Activated CD4-positive, alpha-beta T cell treated with anti-CD3 and anti-CD28 coated beads, Interleukin-2, Interleukin-4, amounts not matched to agents 100 ng/mL and 50 ng/mL, durations not matched to agents 16 hours and 8 hours (primary cell): ENCODE results near the gene MGAT1.
"Not testable (repeated sequence)": the region's sequence is repeated elsewhere in the genome, so short reads cannot be mapped to it uniquely, and the experiment has no call there.

Experiments
- DNase-seq: peaks from one replicate; pipeline ENCODE4 v3.0.0-alpha.2; 2020; ENCODE audit warnings: low spot score

Gene MGAT1

DNA sequence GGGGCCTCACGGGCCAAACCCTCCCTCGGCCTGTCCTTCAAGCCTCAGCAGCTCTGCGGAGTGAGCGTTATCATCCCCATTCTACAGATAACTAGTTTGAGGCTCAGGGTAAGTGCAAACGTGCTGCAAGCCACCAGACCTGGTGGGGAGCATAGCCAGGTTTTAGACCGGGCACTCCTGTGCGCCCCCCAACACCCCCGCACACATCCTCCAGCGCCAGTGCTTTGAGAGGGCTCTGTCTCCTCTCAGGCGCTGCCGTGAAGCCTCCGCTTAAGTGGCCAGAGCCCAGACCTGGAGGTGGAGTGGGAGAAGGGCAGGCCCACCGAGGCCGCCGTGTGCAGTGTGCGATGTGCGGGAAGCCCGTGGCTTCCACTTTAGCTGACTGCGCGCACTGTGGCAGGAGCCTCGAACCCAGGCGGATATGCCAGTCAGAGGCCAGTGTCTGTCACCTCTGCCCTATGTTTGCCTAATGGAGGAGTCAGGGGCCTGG, 1.6 kb upstream of the MGAT1 start:
- DNase-seq, result peak; percentile 50

DNA sequence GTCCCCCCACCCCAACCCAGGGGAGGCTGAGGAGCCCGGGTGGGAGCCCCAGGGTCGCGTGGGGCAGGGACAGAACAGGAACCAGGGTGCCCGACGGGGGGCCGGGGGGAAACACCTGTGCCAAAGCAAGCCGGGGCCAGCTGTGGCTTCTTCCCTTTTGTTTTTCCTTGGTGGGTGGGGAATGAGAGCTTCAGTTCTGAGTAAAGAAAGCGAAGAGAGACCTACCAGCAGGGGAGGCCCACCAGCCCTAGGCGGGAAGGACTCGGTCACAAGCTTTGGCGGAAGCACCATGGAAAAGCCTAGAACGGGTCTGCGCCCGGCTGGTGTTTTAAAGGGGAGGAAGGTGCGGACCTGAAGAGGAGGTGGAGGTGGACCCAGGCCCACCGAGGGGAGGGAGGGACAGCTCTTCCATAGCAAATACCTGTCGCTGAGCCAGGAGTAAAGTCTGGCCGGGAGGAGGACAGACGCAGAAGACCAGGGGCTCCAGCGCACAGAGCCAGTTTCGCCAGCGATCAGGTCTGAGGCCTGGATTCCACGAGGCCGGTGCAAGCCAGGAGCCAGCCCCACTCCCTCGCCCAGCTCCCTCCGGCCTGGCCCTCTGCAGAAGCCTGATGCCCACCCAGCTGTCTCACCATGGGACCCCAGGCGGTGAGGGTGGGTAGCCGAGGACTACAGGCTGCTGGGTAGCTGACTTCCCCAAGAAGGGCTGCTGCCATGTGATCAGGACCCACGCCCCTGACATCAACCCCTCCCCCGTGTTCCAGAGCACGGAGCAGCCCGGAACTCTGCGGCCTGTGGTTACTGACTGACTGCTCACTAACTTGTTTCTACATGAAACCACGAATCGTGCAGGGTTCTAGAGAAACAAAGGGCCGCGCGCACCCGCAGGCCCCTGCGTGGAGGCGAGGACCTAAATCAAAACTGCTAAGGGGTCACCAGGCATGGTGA, 849 bp upstream of the MGAT1 start:
- peak; percentile 94 for DNase-seq

DNA sequence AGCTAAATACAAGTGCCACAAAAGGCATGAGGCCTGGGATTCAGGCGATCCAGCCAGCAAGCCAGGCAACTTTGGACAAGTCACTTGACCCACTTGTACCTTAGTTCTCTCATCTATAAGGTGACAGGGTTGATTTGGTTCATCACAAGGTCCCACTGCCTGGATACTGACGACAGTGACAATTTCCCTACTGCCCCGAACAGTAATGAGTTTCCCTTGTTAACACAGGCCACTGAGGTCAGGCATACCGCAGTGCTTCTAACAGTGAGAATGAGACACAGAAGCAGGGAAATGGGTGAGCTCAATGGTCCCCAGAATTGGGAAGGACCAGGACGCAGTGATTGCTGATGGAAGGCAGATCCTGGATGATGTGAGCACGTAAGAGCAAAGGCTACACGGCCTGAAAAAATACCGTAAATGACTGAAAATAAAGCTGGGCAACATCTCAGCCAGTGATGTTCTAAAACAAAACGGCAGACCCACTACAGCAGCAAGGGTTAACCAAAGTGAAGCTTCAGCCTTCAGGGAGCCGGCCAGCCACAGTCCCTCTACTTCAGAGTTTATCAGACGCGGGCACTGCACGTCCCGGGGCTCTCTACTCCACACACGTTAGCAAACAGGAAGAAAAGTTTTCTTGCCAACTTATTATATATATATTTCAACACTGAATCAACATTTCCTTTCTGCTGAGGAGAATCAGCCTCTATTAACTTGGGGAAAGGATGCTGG, 846 bp downstream of the MGAT1 start:
- DNase-seq, result no peak

DNA sequence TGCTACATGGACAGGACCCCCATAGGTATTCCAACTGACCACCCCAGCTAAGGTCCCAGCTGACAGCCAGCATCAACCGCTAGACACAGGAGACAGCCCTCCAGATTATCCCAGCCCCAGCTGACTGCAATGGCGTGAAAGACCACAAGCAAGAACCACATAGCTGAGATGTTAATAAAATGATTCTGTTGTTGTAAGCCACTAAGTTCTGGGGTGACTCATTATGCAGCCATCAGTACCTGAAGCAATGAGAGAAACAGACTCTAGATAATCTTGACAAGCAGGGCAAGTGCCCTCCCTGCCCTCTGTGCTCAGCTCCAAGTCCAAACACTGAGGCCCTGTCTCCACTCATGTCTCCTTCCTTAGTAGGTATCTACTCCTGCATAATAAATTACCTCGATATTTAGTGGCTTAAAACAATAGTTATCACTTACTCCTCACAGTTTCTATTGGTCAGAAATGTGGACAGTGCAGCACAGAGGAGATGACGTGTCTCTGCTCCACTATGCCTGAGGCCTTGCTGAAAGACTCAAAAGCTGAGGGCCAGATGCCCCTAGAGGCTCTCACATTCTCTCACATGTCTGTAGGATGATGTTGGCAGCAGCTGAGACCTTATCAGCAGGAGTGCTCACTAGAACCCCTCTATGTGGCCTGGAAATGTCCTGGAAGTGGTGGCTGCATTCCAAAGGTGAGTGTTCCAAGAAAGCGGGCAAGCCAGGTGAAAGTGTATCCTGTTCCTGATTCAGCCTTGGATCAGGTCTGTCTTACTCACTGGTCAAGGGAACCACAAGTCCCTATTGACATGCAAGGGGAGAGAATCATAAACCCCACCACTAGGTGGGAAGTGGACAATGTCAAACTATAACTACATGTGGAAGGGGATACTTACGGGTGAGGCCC, 2.5 kb downstream of the MGAT1 start:
- peak; percentile 38 for DNase-seq

DNA sequence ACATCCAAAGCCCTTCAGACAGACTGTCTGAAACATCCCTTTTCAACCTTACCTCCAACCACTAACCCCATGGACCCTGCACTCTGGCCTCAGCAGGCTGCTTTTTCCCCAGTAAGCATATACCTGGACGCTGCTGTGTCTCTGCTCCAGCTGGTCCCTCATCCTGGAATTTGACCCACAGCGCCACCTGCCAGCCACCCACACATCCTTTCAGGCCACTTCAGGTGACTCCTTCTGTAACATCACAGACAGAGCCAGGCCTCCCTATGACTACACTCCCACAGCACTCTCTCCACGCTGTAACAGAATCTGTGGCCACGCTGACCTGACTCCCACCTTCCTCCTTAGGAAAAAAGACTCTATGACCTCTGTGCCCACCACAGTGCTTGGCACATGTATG, 3.4 kb downstream of the MGAT1 start:
- DNase-seq, result no peak

DNA sequence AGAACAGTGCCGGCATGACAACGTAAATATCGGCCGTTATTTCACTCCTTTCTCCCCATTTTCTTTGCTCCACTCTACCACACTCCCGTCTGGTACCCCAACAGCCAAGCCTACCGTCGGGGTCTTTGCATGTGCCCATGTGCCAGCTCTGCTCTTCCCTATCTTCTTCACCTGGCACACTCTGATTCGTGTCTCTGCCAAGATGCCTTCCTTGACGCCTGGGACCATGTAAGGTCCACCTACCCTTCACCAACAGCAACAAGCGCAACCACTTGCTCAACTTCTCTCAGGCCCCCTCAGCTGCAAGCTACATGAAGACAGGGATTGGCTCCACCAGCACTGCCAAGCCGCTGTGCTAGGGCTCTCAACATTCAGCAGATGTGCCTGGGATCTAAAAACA, 4.4 kb downstream of the MGAT1 start:
- DNase-seq, result no peak

DNA sequence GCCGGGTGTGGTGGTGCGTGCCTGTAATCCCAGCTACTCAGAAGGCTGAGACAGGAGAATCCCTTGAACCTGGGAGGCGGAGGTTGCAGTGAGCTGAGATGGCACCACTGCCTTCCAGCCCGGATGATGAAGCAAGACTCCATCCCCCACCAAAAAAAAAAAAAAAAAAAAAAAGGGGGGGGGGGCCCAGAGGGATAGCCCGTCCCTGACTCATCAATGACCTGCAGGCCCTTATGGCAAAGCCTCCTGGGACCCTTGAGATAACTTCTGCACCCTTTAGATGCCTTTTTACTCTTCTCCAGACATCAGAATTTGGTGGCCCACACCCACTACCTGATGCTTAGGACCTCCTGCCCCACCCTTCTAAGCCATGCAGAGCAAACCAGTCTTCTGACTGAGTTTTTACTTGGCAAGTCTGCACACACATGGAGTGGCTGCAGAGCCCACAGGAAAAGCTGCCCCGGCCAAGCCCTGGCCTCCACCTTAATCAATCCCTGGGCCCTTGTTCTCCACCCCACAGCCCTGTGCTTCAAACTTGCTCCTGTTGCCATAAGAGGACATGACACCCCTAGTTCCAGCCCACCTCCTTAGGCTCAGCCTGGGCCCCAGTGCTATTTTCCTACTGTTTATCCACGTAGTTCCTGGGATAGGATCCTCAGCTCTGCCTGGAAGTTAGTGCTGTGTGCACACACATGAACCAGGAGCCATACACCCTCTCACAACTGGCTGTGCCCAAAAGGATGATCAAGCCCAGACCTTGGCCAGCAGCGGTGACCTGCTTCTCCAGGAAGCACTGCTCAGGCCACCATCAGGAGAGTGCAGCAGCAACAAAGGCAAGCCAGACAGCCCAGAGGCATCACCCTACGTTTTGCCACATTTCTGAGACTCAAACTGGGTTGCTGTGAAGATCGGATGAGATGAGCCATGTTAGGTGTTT, 5.1 kb downstream of the MGAT1 start:
- DNase-seq, result no peak

DNA sequence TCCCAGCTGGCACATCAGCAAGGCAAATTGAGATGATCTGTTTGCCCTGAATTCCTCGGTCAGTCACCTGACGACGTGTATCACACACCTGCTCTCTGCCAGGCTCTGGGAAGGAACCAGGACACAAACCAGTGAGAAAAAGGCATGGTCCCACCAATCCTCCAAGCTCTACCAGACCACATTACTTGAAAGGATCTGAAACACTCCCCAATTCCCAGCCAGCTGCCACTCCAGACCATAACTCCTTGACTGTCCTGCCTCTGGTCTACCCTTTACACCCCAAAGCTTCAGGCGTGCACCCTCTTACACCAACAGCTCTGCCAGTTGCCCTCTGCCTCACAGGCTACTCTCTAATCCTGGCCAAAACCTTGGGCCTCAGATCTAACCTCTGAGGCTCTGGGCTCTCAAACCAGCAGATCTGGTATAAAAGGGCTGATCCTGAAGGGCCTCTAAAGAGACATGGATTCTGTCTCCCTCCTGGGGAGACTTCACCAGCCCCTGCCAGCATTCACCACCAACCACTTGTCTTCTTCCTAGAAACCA, 6.8 kb downstream of the MGAT1 start:
- DNase-seq, result no peak

DNA sequence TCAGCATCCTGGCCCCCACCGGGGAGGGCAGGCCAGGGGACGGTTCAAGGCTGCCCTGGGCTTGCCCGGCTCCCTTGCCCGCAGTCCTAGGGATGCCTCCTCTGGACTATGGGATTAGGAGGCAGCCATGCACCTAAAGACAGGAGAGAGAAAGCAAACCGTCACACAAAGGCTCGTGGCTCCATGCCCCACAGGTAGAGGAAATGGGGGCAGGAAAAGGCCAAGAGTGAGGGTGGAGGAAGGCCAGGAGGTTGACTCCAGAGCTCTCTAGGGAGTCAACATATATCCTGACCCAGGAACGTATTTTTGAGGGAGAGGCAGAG, 9.7 kb downstream of the MGAT1 start:
- DNase-seq, result no peak

DNA sequence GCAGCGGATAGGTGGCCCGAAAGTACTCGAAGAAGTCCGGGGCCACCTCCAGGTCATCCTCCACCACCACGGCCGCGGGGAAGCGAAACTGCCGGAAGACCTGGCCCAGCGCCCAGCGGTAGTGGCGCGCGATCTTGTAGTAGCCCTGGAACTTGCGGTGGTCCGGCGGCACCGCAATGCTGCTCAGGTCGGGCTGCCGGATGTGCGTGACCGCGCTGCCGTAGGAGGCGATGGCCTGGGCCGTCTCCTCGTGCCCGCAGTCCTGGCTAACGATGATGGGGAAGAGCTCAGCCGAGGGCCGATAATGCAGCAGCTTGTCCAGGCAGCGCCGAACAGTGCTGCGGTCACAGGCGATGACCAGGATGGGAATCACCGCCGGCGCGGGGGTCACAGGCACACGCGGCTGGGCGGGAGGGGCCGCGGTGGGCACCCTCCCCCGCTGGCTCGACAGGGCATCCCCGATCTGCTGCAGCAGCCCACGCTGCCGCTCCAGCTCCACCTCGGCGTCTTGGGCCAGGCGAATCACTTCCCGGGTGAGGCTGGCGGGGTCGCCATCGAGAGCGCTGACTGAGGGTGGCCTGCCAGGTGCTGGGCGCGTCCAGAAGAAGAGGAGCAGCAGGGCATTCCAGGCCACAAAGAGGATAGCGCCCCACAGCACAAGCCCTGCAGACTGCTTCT, 10.2 kb downstream of the MGAT1 start:
- DNase-seq, result no peak

DNA sequence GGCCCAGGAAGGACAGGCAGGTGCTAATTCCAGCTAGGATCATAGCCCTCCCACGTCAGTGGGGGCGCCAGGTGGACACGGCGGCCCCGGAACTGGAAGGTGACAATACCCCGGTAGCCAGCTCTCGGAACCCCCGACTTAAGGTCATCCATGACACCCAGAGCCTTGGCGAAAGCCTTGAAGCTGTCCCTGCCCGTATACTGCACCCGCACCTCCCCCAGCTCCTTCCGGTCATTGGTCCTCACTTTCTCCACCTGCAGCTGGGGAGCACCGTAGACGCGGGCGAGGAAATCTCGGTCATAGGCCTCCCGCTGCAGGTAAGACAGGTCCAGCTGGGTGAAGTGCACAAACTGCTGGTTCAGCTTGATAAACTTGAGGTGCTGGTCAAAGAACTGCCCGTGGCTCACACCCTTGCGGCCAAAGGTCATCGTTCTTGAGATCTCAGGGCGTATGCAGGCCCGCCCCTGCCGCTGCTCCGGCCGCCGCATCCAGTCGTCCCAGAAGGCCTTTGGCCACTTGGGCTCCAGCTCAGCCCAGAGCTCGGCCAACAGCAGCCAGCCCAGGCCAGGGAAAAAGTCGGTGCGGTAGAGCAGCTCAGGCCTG, 10.9 kb downstream of the MGAT1 start:
- no peak for DNase-seq

DNA sequence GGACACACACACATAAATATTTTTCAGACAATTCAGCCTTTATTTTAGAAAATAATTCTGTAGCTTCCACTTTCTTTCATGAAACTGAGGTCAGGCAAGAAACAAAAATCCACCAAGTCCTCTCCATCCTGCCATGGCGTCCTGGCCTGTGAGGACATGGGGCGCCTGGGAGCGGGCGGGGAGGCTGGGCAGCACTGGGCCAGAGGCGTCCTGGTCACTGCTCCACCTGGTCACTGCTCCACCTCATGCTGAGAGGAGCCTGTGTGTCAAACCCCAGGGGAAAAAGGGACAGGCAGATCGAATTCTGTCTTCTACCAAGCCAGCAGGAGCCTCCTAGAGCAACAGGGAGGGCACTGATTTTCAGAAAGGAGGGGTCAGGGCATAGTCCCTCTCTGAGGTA, 12.1 kb downstream of the MGAT1 start:
- DNase-seq, result no peak

DNA sequence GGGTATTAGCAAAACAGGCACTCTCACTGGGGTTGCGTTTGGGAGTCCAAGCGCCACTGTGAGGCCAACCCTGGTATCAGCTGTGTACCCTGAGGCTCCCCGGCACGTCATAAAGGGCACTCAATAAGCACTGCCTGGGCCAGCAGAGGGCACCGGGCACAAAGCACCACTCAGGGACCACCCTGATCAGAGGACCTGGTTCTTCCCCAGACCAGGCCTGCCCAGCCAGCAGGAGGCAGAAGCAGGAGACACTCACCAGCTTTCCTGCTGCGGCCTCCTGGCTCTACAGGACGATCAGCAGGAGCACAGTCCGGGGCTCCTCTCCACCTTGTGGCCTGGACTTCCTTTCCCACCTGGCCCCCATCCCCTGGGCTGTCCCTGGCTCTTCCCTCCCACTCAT, 12.6 kb downstream of the MGAT1 start:
- DNase-seq, result no peak

DNA sequence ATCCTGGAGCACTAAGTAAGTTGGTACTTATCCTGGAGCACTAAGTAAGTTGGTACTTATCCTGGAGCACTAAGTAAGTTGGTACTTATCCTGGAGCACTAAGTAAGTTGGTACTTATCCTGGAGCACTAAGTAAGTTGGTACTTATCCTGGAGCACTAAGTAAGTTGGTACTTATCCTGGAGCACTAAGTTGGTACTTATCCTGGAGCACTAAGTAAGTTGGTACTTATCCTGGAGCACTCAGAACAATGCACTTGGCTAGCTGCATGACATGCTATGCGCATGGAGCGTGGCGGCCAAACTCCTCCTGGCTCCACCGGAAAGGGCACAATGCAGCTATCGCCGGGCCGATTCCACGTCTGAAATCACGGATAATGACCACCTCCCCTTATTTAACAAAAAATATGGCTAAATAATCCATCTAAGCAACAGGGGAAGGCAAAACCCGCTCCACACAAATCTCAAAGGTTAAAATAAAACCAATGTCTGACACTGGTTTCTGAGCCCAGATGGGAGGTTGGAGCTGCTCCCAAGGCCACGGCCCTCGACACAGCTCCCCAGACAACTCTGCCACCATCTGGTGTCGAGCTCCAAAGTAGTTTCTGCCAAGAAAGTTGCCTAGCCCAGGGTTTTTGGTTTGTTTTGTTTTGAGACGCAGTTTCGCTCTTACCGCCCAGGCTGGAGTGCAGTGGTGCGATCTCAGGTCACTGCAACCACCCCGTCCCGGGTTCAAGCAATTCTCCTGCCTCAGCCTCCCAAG, 13.8 kb downstream of the MGAT1 start:
- DNase-seq, result not testable (repeated sequence)

DNA sequence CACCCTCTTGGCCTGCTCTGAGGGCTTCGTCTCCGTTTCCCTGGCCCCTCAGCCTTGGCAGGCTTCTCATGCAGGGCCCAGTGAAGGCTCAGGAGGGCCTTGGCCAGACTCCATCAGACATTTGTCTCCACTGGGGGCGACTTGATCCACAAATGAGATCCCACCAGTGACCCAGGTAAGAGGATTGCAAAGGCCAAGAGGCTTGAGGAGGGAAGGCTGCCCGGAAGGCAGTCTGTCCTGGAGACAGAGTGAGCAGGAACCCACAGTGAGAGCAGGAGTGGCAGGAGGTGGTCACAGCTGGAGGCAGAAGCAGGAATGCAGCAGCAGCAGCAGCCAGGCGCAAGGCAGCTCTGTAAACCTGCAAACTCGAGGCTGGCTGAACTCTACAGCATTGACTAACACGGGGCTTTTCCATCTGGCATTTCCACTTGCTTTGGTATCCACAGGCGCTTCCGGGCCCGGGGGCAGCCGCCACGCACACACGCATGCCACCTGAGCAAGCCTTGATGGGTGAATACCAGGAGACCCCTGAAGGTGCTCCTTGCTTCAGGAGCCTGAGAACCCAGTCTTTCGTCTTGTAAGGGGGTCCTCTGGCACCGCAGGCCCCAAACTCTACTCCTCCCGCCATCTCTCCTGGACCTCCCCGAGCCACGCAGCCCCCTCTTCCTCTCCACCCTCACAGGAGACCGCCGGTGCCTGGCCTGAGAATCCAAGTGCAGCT, 14.7 kb downstream of the MGAT1 start:
- no peak for DNase-seq

DNA sequence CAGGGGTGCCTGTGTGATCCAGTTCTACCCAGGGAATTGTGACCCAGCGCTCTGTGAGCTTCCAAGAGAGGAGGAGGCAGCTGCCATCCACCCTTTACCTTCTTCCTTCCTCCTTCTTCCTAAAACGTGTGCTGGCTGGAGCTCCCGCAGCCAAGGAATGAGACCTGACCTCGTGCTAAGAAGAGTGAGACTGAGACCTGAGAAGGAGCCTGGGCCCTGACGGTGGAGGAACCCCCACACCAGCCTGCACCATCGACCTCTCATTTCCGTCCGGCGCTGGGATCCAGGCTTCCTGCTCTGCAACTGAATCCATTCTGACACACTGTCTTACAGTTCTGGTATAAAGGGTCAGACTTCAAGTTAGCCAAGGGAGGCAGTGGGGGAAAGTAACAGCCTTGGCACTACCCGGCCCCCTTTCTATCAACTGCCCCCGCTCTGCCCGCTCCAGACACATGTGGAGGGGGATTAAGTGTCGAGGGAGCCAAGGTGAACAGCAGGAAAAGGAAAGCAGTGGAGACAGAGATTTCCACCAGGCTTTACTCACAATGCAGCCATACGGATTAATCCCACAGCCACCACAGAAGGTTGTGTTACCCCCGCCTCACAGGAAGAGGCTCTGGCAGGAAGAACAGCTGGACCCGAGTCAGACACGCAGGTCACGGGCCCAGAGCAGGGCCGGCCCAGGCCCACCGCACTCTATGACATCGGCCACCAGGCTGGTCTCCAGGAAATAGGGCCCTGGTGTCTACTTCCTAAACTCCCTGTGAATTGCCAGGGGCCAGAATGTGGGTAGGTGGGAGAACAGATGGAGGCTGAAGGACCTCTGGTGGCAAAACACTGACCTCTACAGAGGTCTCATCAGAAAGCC, 15.8 kb downstream of the MGAT1 start:
- no peak for DNase-seq

DNA sequence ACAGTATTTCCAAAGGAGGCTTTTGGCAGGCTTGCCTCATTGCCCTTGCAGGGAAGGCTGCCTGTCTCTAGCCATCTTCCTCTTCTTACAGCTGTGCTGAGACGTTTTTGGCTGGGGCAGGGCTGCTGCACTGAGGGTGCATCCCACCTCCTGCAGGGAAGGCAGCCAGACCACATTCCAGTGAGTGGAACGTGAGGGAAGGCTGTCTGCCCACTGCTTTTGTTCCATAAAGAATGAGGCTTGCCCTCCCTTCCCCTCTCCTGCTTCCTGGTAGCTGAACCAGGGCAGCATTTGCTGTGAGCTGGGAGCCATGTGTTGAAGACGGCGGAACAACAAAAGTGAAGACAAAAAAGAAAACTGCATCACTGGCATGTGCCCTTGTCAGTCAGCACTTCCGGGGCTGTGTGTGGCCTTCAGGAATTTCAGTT, 16.8 kb downstream of the MGAT1 start:
- no peak for DNase-seq
